Esophagus muscularis mucosa (tissue), 4 donors: ENCODE data around the gene LARP4.

Source experiments
- CTCF ChIP-seq, 3 experiments: fragments of 200-600 bp in 2 of 3; fragments of 450-650 bp in 1 of 3; sonication (generic) in 2 of 3; IDR thresholded peaks; one replicate each; pipeline ENCODE4 v1.5.1; 2017 to 2019; ENCODE audit warnings: antibody characterized with exemption in 3 of 3, mild to moderate bottlenecking in 2 of 3, moderate library complexity in 1 of 3
- EP300 ChIP-seq: sonication (generic); formaldehyde crosslinking; IDR thresholded peaks from one replicate; pipeline ENCODE4 v1.6.1; 2017; ENCODE audit warnings: antibody characterized with exemption
- POLR2A ChIP-seq: fragments of 450-650 bp; IDR thresholded peaks from one replicate; pipeline ENCODE4 v1.6.1; 2017; ENCODE audit warnings: antibody characterized with exemption, moderate library complexity, mild to moderate bottlenecking, low read depth

- TF ChIP-seq CTCF (IDR thresholded peaks at IDR 0.05) (no peak), POLR2A (no peak), EP300 (no peak)
Observed at GRCh38 chr12:50362671-50363070, 38.0 kb upstream of the LARP4 start.
